HG03521 (cell line): ENCODE measurements around the gene MECP2.

Experiments used
- ATAC-seq: cut with Tn5 transposase; IDR thresholded peaks from one replicate; pipeline ENCODE4 v1.9.1; 2021; ENCODE audit warnings: mild to moderate bottlenecking, moderate library complexity; ENCODE audit not compliant: unreplicated experiment

MECP2 gene

GRCh38 chrX:154116426-154117211 lies 19.1 kb upstream of the MECP2 start:
- no peak for ATAC-seq

- ATAC-seq, result no peak
These were observed 18.2 kb upstream of the MECP2 start for GRCh38 chrX:154115750-154116149.

GRCh38 chrX:154115071-154115470 lies 17.6 kb upstream of the MECP2 start:
- ATAC-seq, result no peak

GRCh38 chrX:154114652-154115051 lies 17.1 kb upstream of the MECP2 start:
- no peak for ATAC-seq

GRCh38 chrX:154113729-154114128 lies 16.2 kb upstream of the MECP2 start:
- no peak for ATAC-seq

GRCh38 chrX:154098551-154098950 lies 1.0 kb upstream of the MECP2 start:
- ATAC-seq, result no peak

- ATAC-seq, result peak; percentile 26
These were observed 421 bp downstream of the MECP2 start for GRCh38 chrX:154097003-154097588.

GRCh38 chrX:154096140-154097002 lies 1.1 kb downstream of the MECP2 start:
- no peak for ATAC-seq

GRCh38 chrX:154094833-154095232 lies 2.7 kb downstream of the MECP2 start:
- no peak for ATAC-seq

GRCh38 chrX:154093965-154094364 lies 3.6 kb downstream of the MECP2 start:
- no peak for ATAC-seq

GRCh38 chrX:154092371-154092770 lies 5.1 kb downstream of the MECP2 start:
- no peak for ATAC-seq

- no peak for ATAC-seq
These were observed 5.8 kb downstream of the MECP2 start for GRCh38 chrX:154091678-154092077.

- no peak for ATAC-seq
These were observed 6.8 kb downstream of the MECP2 start for GRCh38 chrX:154090731-154091130.

GRCh38 chrX:154084449-154085300 lies 12.8 kb downstream of the MECP2 start:
- ATAC-seq, result no peak

GRCh38 chrX:154083126-154083517 lies 14.4 kb downstream of the MECP2 start:
- ATAC-seq, result no peak

- ATAC-seq, result no peak
These were observed 15.0 kb downstream of the MECP2 start for GRCh38 chrX:154082396-154083125.

- ATAC-seq, result no peak
These were observed 20.4 kb downstream of the MECP2 start for GRCh38 chrX:154077101-154077500.

GRCh38 chrX:154074199-154074598 lies 23.3 kb downstream of the MECP2 start:
- no peak for ATAC-seq

- ATAC-seq, result no peak
These were observed 25.3 kb downstream of the MECP2 start for GRCh38 chrX:154072192-154072591.

- no peak for ATAC-seq
These were observed 29.0 kb downstream of the MECP2 start for GRCh38 chrX:154068560-154068959.
